Natural killer cell (primary cell): Measurements from ENCODE around the gene ERBB3. TPM values are rescaled to one million over a fixed set of nuclear protein-coding genes. Genes with fewer than 3 reads are reported as not detected.
"Not testable (repeated sequence)": the region's sequence is repeated elsewhere in the genome, so short reads cannot be mapped to it uniquely, and the experiment has no call there.

ENCODE experiments used
- ATAC-seq, 3 donors: fragments of 150-1000 bp in 2 of 3; fragments of 200-7000 bp in 1 of 3; cut with Tn5 transposase; 1 replicate in 1 of 3; 2 replicates in 2 of 3; pipeline ENCODE4 v1.10.0; 2021; ENCODE audit warnings: mild to moderate bottlenecking in 2 of 3, moderate library complexity in 2 of 3
- DNase-seq, 2 donors: peaks; one replicate each; pipeline versions ENCODE4 v3.0.0 to v3.0.0-alpha.2; 2013 to 2021; ENCODE audit warnings: mixed read lengths in 1 of 2
- H3K27ac ChIP-seq: one replicate; pipeline ENCODE4 v1.5.1; 2013; ENCODE audit warnings: mild to moderate bottlenecking, low read length
- H3K27me3 ChIP-seq: one replicate; pipeline ENCODE4 v1.6.1; 2013; ENCODE audit warnings: low read length; ENCODE audit not compliant: control insufficient read depth, insufficient read depth
- H3K36me3 ChIP-seq: one replicate; pipeline ENCODE4 v1.6.1; 2013; ENCODE audit warnings: low read length; ENCODE audit not compliant: control insufficient read depth, insufficient read depth
- H3K4me1 ChIP-seq: one replicate; pipeline ENCODE4 v1.6.1; 2013; ENCODE audit warnings: low read length; ENCODE audit not compliant: control insufficient read depth, insufficient read depth
- H3K4me3 ChIP-seq: one replicate; pipeline ENCODE4 v1.5.1; 2013; ENCODE audit warnings: low read length
- H3K9me3 ChIP-seq: one replicate; pipeline ENCODE4 v1.6.1; 2013; ENCODE audit warnings: low read length; ENCODE audit not compliant: control insufficient read depth, insufficient read depth
- H3K27ac Mint-ChIP-seq, 2 donors: one replicate each; pipeline ENCODE4 v1.8.0; 2022; ENCODE audit warnings: mild to moderate bottlenecking in 2 of 2, mixed read lengths in 2 of 2, moderate library complexity in 1 of 2
- H3K27me3 Mint-ChIP-seq, 2 donors: one replicate each; pipeline ENCODE4 v1.8.0; 2022; ENCODE audit warnings: low read depth in 2 of 2, mixed read lengths in 2 of 2
- H3K36me3 Mint-ChIP-seq: one replicate; pipeline ENCODE4 v1.8.0; 2022; ENCODE audit warnings: mixed read lengths
- H3K4me1 Mint-ChIP-seq, 2 donors: one replicate each; pipeline ENCODE4 v1.8.0; 2022; ENCODE audit warnings: mixed read lengths in 2 of 2
- H3K4me3 Mint-ChIP-seq: one replicate; pipeline ENCODE4 v1.8.0; 2022; ENCODE audit warnings: mild to moderate bottlenecking, moderate library complexity, mixed read lengths
- H3K9me3 Mint-ChIP-seq, 2 donors: one replicate each; pipeline ENCODE4 v1.8.0; 2022; ENCODE audit warnings: mixed read lengths in 2 of 2
- WGBS: methylation state at CpG from one replicate; pipeline ENCODE4 v1.1.7; 2013; ENCODE audit warnings: missing lambda C conversion rate; ENCODE audit not compliant: insufficient coverage; 5-methylcytosine and 5-hydroxymethylcytosine counted together
- intact Hi-C: fragments of 100-400 bp; cut with micrococcal nuclease; formaldehyde crosslinking; loops from one replicate; pipeline ENCODE4 v1.14.2; 2022
- total RNA-seq, 4 donors: library from RNA; stranded (reverse); fragments of 120-200 nt in 1 of 4; gene quantifications; one replicate each; pipeline versions ENCODE4 v1.2.3 to v1.2.4, GENCODE V29; 2013 to 2022
- TF ChIP-seq, protein P1 (sequence below): fragments of 200-600 bp; IDR thresholded peaks from one replicate; pipeline ENCODE4 v1.8.0; 2022; ENCODE audit warnings: antibody characterized with exemption

Gene ERBB3
- total RNA-seq, 3 donors from 2014 or later (not counting 1 experiment from before 2014, with no cell fraction given), result 0.26 to 0.66 TPM; not detected in 1

DNA sequence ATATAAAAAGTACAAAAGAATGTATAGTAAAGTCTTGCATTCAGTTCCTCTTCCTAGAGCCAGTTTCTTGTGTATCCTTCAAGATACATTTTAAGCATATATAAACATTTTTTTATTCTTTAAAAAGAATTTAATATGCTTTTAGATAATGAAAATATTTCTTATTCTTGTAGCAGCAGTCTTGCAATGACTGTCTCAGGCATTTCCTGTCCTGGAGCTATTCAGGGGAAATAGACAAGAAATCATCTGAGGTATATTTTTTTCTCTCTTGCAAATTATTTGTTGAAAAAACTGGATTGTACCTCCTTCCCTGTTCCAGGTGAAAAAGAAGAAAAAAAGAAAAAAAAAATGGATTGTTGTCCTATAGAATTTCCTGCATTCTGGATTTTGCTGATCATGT lies 17.0 kb upstream of the ERBB3 start:
- intact Hi-C loops, result no loop called here
- H3K36me3 ChIP-seq, result no peaks in the 10 kb centered on the region
- H3K27ac ChIP-seq, result no peak overlapping the region
- Mint-ChIP-seq H3K27me3 (peaks cover 0 to 6% of the 10 kb centered on the region in 2 donors), H3K9me3 (no peaks in the 10 kb centered on the region), H3K36me3 (no peaks in the 10 kb centered on the region), H3K27ac (no peak overlapping the region), H3K4me3 (no peak overlapping the region), H3K4me1 (no peaks in the 10 kb centered on the region)
- DNase-seq (no peak), ATAC-seq (no peak)
- no peaks in the 10 kb centered on the region for H3K4me1 ChIP-seq
- H3K4me3 ChIP-seq, result no peak overlapping the region
- no peaks in the 10 kb centered on the region for H3K27me3 ChIP-seq
- H3K9me3 ChIP-seq, result no peaks in the 10 kb centered on the region
- TF ChIP-seq, protein P1, sequence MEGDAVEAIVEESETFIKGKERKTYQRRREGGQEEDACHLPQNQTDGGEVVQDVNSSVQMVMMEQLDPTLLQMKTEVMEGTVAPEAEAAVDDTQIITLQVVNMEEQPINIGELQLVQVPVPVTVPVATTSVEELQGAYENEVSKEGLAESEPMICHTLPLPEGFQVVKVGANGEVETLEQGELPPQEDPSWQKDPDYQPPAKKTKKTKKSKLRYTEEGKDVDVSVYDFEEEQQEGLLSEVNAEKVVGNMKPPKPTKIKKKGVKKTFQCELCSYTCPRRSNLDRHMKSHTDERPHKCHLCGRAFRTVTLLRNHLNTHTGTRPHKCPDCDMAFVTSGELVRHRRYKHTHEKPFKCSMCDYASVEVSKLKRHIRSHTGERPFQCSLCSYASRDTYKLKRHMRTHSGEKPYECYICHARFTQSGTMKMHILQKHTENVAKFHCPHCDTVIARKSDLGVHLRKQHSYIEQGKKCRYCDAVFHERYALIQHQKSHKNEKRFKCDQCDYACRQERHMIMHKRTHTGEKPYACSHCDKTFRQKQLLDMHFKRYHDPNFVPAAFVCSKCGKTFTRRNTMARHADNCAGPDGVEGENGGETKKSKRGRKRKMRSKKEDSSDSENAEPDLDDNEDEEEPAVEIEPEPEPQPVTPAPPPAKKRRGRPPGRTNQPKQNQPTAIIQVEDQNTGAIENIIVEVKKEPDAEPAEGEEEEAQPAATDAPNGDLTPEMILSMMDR, result no peak

DNA sequence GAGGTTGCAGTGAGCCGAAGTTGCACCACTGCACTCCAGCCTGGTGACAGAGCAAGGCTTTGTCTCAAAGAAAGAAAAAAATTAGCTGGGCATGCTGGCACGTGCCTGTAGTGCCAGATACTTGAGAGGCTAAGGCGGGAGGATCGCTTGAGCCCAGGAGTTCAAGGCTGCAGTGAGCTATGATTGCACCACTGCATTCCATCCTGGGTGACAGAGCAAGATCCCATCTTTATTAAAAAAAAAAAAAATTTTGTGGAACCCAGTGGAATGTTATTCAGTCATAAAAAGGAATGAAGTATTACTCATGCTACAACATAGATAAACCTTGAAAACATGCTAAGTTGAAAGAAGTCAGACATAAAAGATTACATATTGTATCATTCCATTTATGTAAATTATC lies 8.3 kb upstream of the ERBB3 start:
- ATAC-seq (no peak), DNase-seq (no peak)
- intact Hi-C loops, result no loop called here
- peaks cover 0 to 2% of the 10 kb centered on the region in 2 donors for H3K27me3 Mint-ChIP-seq
- no peaks in the 10 kb centered on the region for H3K36me3 ChIP-seq
- H3K27ac ChIP-seq, result no peak overlapping the region
- no peaks in the 10 kb centered on the region for H3K4me1 Mint-ChIP-seq
- H3K4me3 Mint-ChIP-seq, result no peak overlapping the region
- no peaks in the 10 kb centered on the region for H3K27me3 ChIP-seq
- H3K4me3 ChIP-seq, result no peak overlapping the region
- H3K36me3 Mint-ChIP-seq, result no peaks in the 10 kb centered on the region
- H3K4me1 ChIP-seq, result no peaks in the 10 kb centered on the region
- H3K9me3 Mint-ChIP-seq, result no peaks in the 10 kb centered on the region
- H3K27ac Mint-ChIP-seq, result no peak overlapping the region
- TF ChIP-seq, protein P1, result no peak
- H3K9me3 ChIP-seq, result no peaks in the 10 kb centered on the region
- WGBS, result 93% methylated on average over 4 of the region's 4 CpGs

DNA sequence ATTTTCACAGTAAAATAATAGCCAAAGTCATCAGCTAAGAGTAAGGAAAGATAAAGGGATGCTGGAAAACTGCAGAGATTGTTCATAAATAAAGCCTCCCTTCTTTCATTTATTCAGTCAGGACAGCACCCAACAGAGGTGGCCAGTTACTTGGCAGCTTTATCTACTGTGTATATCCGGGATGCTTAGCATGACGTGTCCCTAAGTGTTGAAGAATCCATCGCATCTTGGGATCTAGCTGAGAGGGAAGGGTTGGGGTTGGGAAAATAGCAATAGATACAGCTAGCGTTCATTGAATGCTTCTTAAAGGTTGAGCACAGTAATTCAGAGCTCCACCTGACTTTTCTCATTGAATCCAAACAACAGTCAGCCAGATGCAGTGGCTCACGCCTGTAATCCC lies 5.6 kb upstream of the ERBB3 start:
- H3K9me3 ChIP-seq, result no peaks in the 10 kb centered on the region
- WGBS, result 92% methylated on average over 5 of the region's 5 CpGs
- Mint-ChIP-seq H3K36me3 (no peaks in the 10 kb centered on the region), H3K27me3 (no peaks in the 10 kb centered on the region), H3K9me3 (no peaks in the 10 kb centered on the region), H3K4me3 (no peak overlapping the region), H3K4me1 (peaks cover 0 to 5% of the 10 kb centered on the region in 2 donors), H3K27ac (no peak overlapping the region)
- H3K36me3 ChIP-seq, result no peaks in the 10 kb centered on the region
- peaks cover 7% of the 10 kb centered on the region for H3K4me1 ChIP-seq
- intact Hi-C loops, result no loop called here
- no peak for DNase-seq
- ATAC-seq, result no peak
- TF ChIP-seq, protein P1, result no peak
- H3K27ac ChIP-seq, result no peak overlapping the region
- no peak overlapping the region for H3K4me3 ChIP-seq
- H3K27me3 ChIP-seq, result no peaks in the 10 kb centered on the region

DNA sequence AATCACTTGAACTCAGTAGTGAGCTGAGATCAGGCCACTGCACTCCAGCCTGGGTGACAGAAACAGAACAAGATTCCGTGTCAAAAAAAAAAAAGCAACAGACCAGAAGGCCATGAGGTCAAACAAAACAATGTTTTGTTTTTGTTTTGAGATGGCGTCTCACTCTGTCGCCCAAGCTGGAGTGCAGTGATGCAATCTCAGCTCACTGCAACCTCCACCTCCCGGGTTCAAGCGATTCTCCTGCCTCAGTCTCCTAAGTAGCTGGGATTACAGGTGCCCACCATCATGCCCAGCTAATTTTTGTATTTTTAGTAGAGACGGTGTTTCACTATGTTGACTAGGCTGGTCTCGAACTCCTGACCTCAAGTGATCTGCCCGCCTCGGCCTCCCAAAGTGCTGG lies 2.0 kb upstream of the ERBB3 start:
- H3K27ac Mint-ChIP-seq, result not testable (repeated sequence)

More for the DNA sequence above, 2.0 kb upstream of the ERBB3 start:
- H3K36me3 Mint-ChIP-seq, H3K4me3 Mint-ChIP-seq, H3K9me3 ChIP-seq, H3K4me3 ChIP-seq, H3K27me3 ChIP-seq, ATAC-seq, intact Hi-C loops, H3K36me3 ChIP-seq, H3K27ac ChIP-seq, DNase-seq, H3K9me3 Mint-ChIP-seq: not testable (repeated sequence)
- peaks cover 20% of the 10 kb centered on the region for H3K4me1 ChIP-seq
- peaks cover 0 to 21% of the 10 kb centered on the region in 2 donors for H3K4me1 Mint-ChIP-seq
- H3K27me3 Mint-ChIP-seq, result peaks cover 0 to 14% of the 10 kb centered on the region in 2 donors
- WGBS, result 95% methylated on average over 9 of the region's 9 CpGs
